CD14-positive monocyte (primary cell): ENCODE results near the gene C2orf80. TPM values are rescaled to one million over a fixed set of nuclear protein-coding genes. Genes with fewer than 3 reads are reported as not detected.
A peak's percentile ranks its signal among the peaks of the same experiment; 100 is the strongest.
"Not testable (repeated sequence)": the region's sequence is repeated elsewhere in the genome, so short reads cannot be mapped to it uniquely, and the experiment has no call there.

Experiments used
- DNase-seq, 3 donors: peaks; one replicate each; pipeline ENCODE4 v3.0.0-alpha.2; 2011 to 2022
- H2AFZ ChIP-seq: 2 replicates; pipeline ENCODE4 v1.6.0; 2012; ENCODE audit warnings: mild to moderate bottlenecking, low read depth, low read length, inconsistent platforms; ENCODE audit not compliant: insufficient read depth, poor library complexity, severe bottlenecking
- H3K27ac ChIP-seq, 2 donors: 1 replicate in 1 of 2; 2 replicates in 1 of 2; pipeline ENCODE4 v1.5.1; 2012 to 2013; ENCODE audit warnings: low read length in 2 of 2, control low read depth in 1 of 2, inconsistent platforms in 1 of 2, low read depth in 1 of 2, mild to moderate bottlenecking in 1 of 2
- H3K27me3 ChIP-seq, 2 donors: one replicate each; pipeline versions ENCODE4 v1.6.0 to v1.6.1; 2011 to 2013; ENCODE audit warnings: low read length in 2 of 2; ENCODE audit not compliant: control insufficient read depth in 2 of 2, insufficient read depth in 2 of 2
- H3K36me3 ChIP-seq, 2 donors: replicated peaks in 1 of 2; 1 replicate in 1 of 2; 2 replicates in 1 of 2; pipeline versions ENCODE4 v1.5.1 to v1.6.1; 2012 to 2013; ENCODE audit warnings: low read length in 2 of 2, control low read depth in 1 of 2, inconsistent platforms in 1 of 2, mild to moderate bottlenecking in 1 of 2; ENCODE audit not compliant: insufficient read depth in 2 of 2, control insufficient read depth in 1 of 2
- H3K4me1 ChIP-seq, 2 donors: 1 replicate in 1 of 2; 2 replicates in 1 of 2; pipeline versions ENCODE4 v1.5.1 to v1.6.1; 2012 to 2013; ENCODE audit warnings: low read length in 2 of 2, control low read depth in 1 of 2, inconsistent platforms in 1 of 2, mild to moderate bottlenecking in 1 of 2, moderate library complexity in 1 of 2; ENCODE audit not compliant: insufficient read depth in 2 of 2, control insufficient read depth in 1 of 2
- H3K4me2 ChIP-seq: replicated peaks from 2 replicates; pipeline ENCODE3; 2012; ENCODE audit warnings: low read length, moderate library complexity, mild to moderate bottlenecking; ENCODE audit not compliant: poor library complexity, severe bottlenecking; ENCODE audit errors: extremely low read depth
- H3K4me3 ChIP-seq, 3 experiments: fragments of 200-600 bp in 1 of 3; sonication (generic) in 1 of 3; replicated peaks in 1 of 3; 1 replicate in 2 of 3; 2 replicates in 1 of 3; pipeline ENCODE4 v1.5.1; 2011 to 2013; ENCODE audit warnings: low read length in 3 of 3, mild to moderate bottlenecking in 3 of 3, control low read depth in 2 of 3, low read depth in 2 of 3, inconsistent platforms in 1 of 3, moderate library complexity in 1 of 3
- H3K79me2 ChIP-seq: 2 replicates; pipeline ENCODE4 v1.6.0; 2012; ENCODE audit warnings: mild to moderate bottlenecking, control low read depth, inconsistent platforms, low read length, moderate library complexity; ENCODE audit not compliant: insufficient read depth
- H3K9ac ChIP-seq: 2 replicates; pipeline ENCODE4 v1.6.0; 2017; ENCODE audit warnings: low read length, mild to moderate bottlenecking; ENCODE audit not compliant: insufficient read depth, poor library complexity, severe bottlenecking
- H3K9me3 ChIP-seq, 2 donors: replicated peaks in 1 of 2; 1 replicate in 1 of 2; 2 replicates in 1 of 2; pipeline versions ENCODE4 v1.5.1 to v1.6.1; 2012 to 2013; ENCODE audit warnings: low read length in 2 of 2, control low read depth in 1 of 2; ENCODE audit not compliant: control insufficient read depth in 1 of 2, insufficient read depth in 1 of 2
- H4K20me1 ChIP-seq: 2 replicates; pipeline ENCODE4 v1.6.0; 2012; ENCODE audit warnings: mild to moderate bottlenecking, low read length, control low read depth, moderate library complexity; ENCODE audit not compliant: insufficient read depth
- H3K27ac Mint-ChIP-seq, 7 donors: one replicate each; pipeline ENCODE4 v1.8.0; 2020; ENCODE audit warnings: mild to moderate bottlenecking in 7 of 7, mixed read lengths in 7 of 7, moderate library complexity in 6 of 7, inconsistent platforms in 2 of 7
- H3K27me3 Mint-ChIP-seq, 3 donors: one replicate each; pipeline ENCODE4 v1.8.0; 2021 to 2022; ENCODE audit warnings: low read depth in 3 of 3, mild to moderate bottlenecking in 3 of 3, mixed read lengths in 3 of 3, moderate library complexity in 3 of 3, inconsistent platforms in 1 of 3
- H3K36me3 Mint-ChIP-seq, 2 donors: one replicate each; pipeline ENCODE4 v1.8.0; 2020; ENCODE audit warnings: mixed read lengths in 2 of 2, inconsistent platforms in 1 of 2, mild to moderate bottlenecking in 1 of 2
- H3K4me1 Mint-ChIP-seq: one replicate; pipeline ENCODE4 v1.8.0; 2020; ENCODE audit warnings: mild to moderate bottlenecking, mixed read lengths
- H3K4me3 Mint-ChIP-seq, 2 donors: one replicate each; pipeline ENCODE4 v1.8.0; 2020; ENCODE audit warnings: mild to moderate bottlenecking in 2 of 2, mixed read lengths in 2 of 2, moderate library complexity in 1 of 2
- H3K9me3 Mint-ChIP-seq, 7 donors: one replicate each; pipeline ENCODE4 v1.8.0; 2020 to 2022; ENCODE audit warnings: mixed read lengths in 7 of 7, mild to moderate bottlenecking in 6 of 7, moderate library complexity in 6 of 7, inconsistent platforms in 2 of 7
- WGBS: methylation state at CpG from one replicate; pipeline ENCODE4 v1.1.5; 2013; ENCODE audit warnings: missing lambda C conversion rate; ENCODE audit not compliant: insufficient coverage; 5-methylcytosine and 5-hydroxymethylcytosine counted together
- intact Hi-C, 2 donors: fragments of 100-400 bp; cut with micrococcal nuclease; formaldehyde crosslinking; loops; one replicate each; pipeline versions ENCODE4 v1.15.0 to v1.15.1; 2023
- polyA plus RNA-seq, 3 donors: library from polyadenylated mRNA; depleted of rRNA in 1 of 3; unstranded in 2 of 3; stranded (reverse) in 1 of 3; fragments of 300-500 nt in 2 of 3; fragments of >200 nt in 1 of 3; fragmentation: Illumina TruSeq in 2 of 3; gene quantifications; 1 replicate in 2 of 3; 2 replicates in 1 of 3; pipeline ENCODE4 v1.2.3, GENCODE V29; 2012 to 2021
- TF ChIP-seq, protein P1 (sequence below): fragments of 200-600 bp; IDR thresholded peaks from one replicate; pipeline ENCODE4 v1.8.0; 2022; ENCODE audit warnings: antibody characterized with exemption, mild to moderate bottlenecking

Gene C2orf80
- polyA plus RNA-seq, 3 donors, result not detected

DNA sequence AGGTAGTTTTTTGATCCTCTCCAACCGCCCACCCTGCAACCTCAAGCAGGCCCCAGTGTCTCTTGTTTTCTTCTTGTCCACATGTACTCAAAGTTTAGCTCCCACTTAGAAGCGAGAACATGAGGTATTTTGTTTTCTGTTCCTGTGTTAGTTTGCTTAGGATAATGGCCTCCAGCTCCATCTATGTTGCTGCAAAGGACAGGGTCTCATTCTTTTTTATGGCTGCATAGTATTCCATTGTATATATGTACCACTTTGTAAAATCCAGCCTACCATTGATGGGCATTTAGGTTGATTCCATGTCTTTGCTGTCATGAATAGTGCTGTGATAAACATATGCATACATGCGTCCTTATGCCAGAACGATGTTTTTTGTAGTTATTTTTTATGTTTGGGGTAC, 62.7 kb downstream of the C2orf80 start:
- intact Hi-C loops, result no loop called here
- Mint-ChIP-seq H3K27me3 (peaks cover 4 to 18% (median 13%) of the 10 kb centered on the region in 3 donors), H3K4me1 (peaks cover 19% of the 10 kb centered on the region), H3K4me3 (no peak overlapping the region), H3K9me3 (peaks cover 0 to 1% (median 0%) of the 10 kb centered on the region in 7 donors), H3K27ac (no peak overlapping the region), H3K36me3 (peaks cover 0 to 1% of the 10 kb centered on the region in 2 donors)
- Histone ChIP-seq H3K79me2 (no peaks in the 10 kb centered on the region), H3K4me2 (no peak overlapping the region), H3K36me3 (no peaks in the 10 kb centered on the region), H4K20me1 (no peaks in the 10 kb centered on the region), H3K9ac (no peak overlapping the region), H3K9me3 (no peaks in the 10 kb centered on the region), H3K4me3 (no peak overlapping the region), H3K27ac (no peak overlapping the region), H3K4me1 (peaks cover 4 to 11% of the 10 kb centered on the region in 2 donors), H3K27me3 (peaks cover 2 to 3% of the 10 kb centered on the region in 2 donors), H2AFZ (no peak overlapping the region)
- DNase-seq, result no peak
- no CpG with 5 or more reads among the region's 4 CpGs for WGBS
- TF ChIP-seq, protein P1, sequence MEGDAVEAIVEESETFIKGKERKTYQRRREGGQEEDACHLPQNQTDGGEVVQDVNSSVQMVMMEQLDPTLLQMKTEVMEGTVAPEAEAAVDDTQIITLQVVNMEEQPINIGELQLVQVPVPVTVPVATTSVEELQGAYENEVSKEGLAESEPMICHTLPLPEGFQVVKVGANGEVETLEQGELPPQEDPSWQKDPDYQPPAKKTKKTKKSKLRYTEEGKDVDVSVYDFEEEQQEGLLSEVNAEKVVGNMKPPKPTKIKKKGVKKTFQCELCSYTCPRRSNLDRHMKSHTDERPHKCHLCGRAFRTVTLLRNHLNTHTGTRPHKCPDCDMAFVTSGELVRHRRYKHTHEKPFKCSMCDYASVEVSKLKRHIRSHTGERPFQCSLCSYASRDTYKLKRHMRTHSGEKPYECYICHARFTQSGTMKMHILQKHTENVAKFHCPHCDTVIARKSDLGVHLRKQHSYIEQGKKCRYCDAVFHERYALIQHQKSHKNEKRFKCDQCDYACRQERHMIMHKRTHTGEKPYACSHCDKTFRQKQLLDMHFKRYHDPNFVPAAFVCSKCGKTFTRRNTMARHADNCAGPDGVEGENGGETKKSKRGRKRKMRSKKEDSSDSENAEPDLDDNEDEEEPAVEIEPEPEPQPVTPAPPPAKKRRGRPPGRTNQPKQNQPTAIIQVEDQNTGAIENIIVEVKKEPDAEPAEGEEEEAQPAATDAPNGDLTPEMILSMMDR, result no peak

DNA sequence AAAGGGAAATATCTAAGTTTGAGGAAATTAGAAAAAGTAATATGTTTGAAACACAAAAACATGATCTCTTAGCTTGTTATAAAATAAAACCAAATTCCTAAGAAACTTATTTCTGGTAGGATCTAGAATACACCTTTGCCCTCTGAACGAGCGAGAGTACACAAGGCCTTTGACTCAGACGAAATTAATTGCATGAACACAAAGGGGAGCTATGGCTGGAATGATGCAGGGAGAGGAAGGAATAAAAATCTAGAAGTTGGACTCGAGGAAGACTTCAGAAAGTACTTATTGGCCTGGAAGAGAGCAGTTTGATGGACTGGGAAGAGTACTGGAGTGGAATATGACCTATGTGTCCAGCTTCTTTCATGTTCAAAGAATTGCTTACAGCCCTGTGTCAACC, 64.6 kb downstream of the C2orf80 start:
- intact Hi-C loops, result no loop called here
- DNase-seq, result no peak
- Histone ChIP-seq H3K27me3 (peaks cover 2 to 3% of the 10 kb centered on the region in 2 donors), H3K9me3 (no peaks in the 10 kb centered on the region), H3K27ac (no peak overlapping the region), H3K9ac (no peak overlapping the region), H3K4me3 (no peak overlapping the region), H3K36me3 (no peaks in the 10 kb centered on the region), H4K20me1 (no peaks in the 10 kb centered on the region), H3K4me2 (no peak overlapping the region), H3K79me2 (no peaks in the 10 kb centered on the region), H3K4me1 (peaks cover 4 to 11% of the 10 kb centered on the region in 2 donors), H2AFZ (no peak overlapping the region)
- H3K9me3 Mint-ChIP-seq, result peaks cover 0 to 2% (median 0%) of the 10 kb centered on the region in 7 donors
- peaks cover 19% of the 10 kb centered on the region for H3K4me1 Mint-ChIP-seq
- peaks cover 4 to 18% (median 12%) of the 10 kb centered on the region in 3 donors for H3K27me3 Mint-ChIP-seq
- peaks cover 0 to 1% of the 10 kb centered on the region in 2 donors for H3K36me3 Mint-ChIP-seq
- TF ChIP-seq, protein P1, result no peak
- WGBS, result 91% methylated on average over 4 of the region's 4 CpGs
- H3K27ac Mint-ChIP-seq, result no peak overlapping the region
- H3K4me3 Mint-ChIP-seq, result peak overlapping the region in 1 of 2 donors; percentile 91

DNA sequence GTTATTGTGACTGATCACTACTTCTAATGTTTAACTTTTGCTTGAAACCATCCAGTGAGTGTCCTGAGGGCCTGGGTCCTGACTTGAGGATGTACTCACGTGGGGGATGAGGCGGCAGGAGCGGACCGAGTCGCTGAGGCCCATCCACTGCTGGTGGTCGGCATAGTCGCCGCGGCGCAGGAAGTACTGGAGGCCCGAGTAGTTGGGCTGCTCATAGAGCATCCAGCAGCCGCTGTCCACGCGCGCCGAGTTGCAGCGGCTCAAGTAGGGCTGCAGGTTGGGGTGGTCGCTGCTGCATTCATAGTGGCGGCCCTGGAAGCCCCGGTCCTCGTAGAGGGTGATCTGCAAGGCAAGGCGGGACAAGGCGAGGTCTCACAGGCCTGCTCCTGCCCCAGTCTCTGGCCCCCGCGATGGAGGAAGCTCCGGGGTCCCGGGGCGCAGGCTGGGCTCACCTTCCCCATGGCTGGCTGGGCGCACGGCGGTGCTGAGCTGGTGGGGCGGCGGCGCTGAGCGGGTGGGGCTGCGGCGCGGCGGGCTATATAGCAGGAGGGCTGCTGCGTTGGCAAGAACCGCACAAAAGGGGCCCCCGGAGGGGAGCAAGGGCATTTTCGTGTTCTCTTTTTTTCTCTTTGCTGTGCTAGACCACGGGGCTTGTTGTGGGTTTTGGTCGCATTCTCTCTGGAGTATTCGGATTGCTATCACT, 65.7 kb downstream of the C2orf80 start, which contains the start of gene CRYGD:
Gene CRYGD, minus strand, starts transcription at position 512 of the 703 bp plus-strand sequence. Its CDS starts 51 bp downstream, at position 461.
- H3K36me3 Mint-ChIP-seq, H3K27me3 ChIP-seq, H3K79me2 ChIP-seq, H3K9me3 Mint-ChIP-seq, H3K27ac Mint-ChIP-seq, H3K36me3 ChIP-seq, H4K20me1 ChIP-seq, intact Hi-C loops, H3K9me3 ChIP-seq, H3K27ac ChIP-seq: not testable (repeated sequence)
- Histone ChIP-seq H3K4me1 (peaks cover 4 to 11% of the 10 kb centered on the region in 2 donors), H2AFZ (peak within 1 kb of the TSS; percentile 71), H3K4me3 (peak within 1 kb of the TSS; percentile 0 to 67 (median 31)), H3K9ac (peak within 1 kb of the TSS; percentile 8), H3K4me2 (peak within 1 kb of the TSS; percentile 78)
- Mint-ChIP-seq H3K27me3 (peaks cover 4 to 19% (median 12%) of the 10 kb centered on the region in 3 donors), H3K4me1 (peaks cover 19% of the 10 kb centered on the region), H3K4me3 (peak within 1 kb of the TSS; percentile 71 to 91)
- peak in 1 of 3 donors; percentile 6 for DNase-seq
- WGBS, result 2% methylated on average over 43 of the region's 46 CpGs
